PC-9 (cell line): ENCODE measurements around the gene KCNJ5. TPM values are rescaled to one million over a fixed set of nuclear protein-coding genes. Genes with fewer than 3 reads are reported as not detected.

ENCODE experiments used
- BruUV-seq: library from RNA; stranded (reverse); fragments of 400-500 nt; replicated peaks from 2 replicates; lab custom pipeline; 2021; lab: Mats Ljungman, UMichigan
- CTCF ChIA-PET: fragments of 300-600 bp; sonication (Branson Sonifier 250); formaldehyde crosslinking; loops from one replicate; lab custom pipeline; 2022; ENCODE audit warnings: antibody characterized with exemption; lab: Charles Lee
- POLR2A ChIA-PET: fragments of 300-600 bp; sonication (Branson Sonifier 250); formaldehyde crosslinking; loops from one replicate; lab custom pipeline; 2022; ENCODE audit warnings: antibody characterized with exemption; ENCODE audit not compliant: unreplicated experiment; lab: Charles Lee
- DNase-seq, 2 experiments: peaks; one replicate each; pipeline versions ENCODE4 v3.0.0 to v3.0.0-alpha.2; 2015 to 2022; ENCODE audit warnings: mixed read lengths in 1 of 2
- H2AFZ ChIP-seq: fragments of 200-600 bp; sonication (generic); 2 replicates; pipeline ENCODE4 v1.8.1; 2017; ENCODE audit warnings: antibody characterized with exemption
- H3F3A ChIP-seq: fragments of 200-600 bp; sonication (generic); 2 replicates; pipeline ENCODE4 v1.8.1; 2017; ENCODE audit warnings: antibody characterized with exemption, mild to moderate bottlenecking, low read depth; ENCODE audit not compliant: insufficient read depth
- H3K27ac ChIP-seq: fragments of 200-600 bp; sonication (generic); 2 replicates; pipeline ENCODE4 v1.6.1; 2016; ENCODE audit warnings: mixed run types
- H3K27me3 ChIP-seq: fragments of 200-600 bp; sonication (generic); 2 replicates; pipeline ENCODE4 v1.6.1; 2016; ENCODE audit warnings: low read depth, mixed run types; ENCODE audit not compliant: insufficient read depth
- H3K36me3 ChIP-seq: fragments of 200-600 bp; sonication (generic); 2 replicates; pipeline ENCODE4 v1.6.1; 2016; ENCODE audit warnings: low read depth, mixed run types
- H3K4me1 ChIP-seq: fragments of 200-600 bp; sonication (generic); replicated peaks from 2 replicates; pipeline ENCODE4 v1.6.1; 2016; ENCODE audit warnings: mixed run types; ENCODE audit not compliant: insufficient read depth
- H3K4me2 ChIP-seq: fragments of 200-600 bp; sonication (generic); 2 replicates; pipeline ENCODE4 v1.6.1; 2017; ENCODE audit warnings: mixed run types
- H3K4me3 ChIP-seq: fragments of 200-600 bp; sonication (generic); 2 replicates; pipeline ENCODE4 v1.6.1; 2016; ENCODE audit warnings: mixed run types
- H3K79me2 ChIP-seq: fragments of 200-600 bp; sonication (generic); 2 replicates; pipeline ENCODE4 v1.6.1; 2017; ENCODE audit warnings: low read depth, mixed run types
- H3K9me2 ChIP-seq: fragments of 200-600 bp; sonication (generic); 2 replicates; pipeline ENCODE4 v1.8.1; 2017; ENCODE audit warnings: mild to moderate bottlenecking; ENCODE audit not compliant: insufficient read depth
- H3K9me3 ChIP-seq: fragments of 200-600 bp; sonication (generic); 2 replicates; pipeline ENCODE4 v1.8.1; 2016; ENCODE audit warnings: low read depth; ENCODE audit not compliant: insufficient read depth
- H4K20me1 ChIP-seq: fragments of 200-600 bp; sonication (generic); 2 replicates; pipeline ENCODE4 v1.8.1; 2017; ENCODE audit not compliant: insufficient read depth
- EZH2 ChIP-seq: fragments of 200-600 bp; sonication (generic); IDR thresholded peaks from 2 replicates; pipeline ENCODE4 v1.8.0; 2017; ENCODE audit warnings: antibody characterized with exemption, low read depth
- intact Hi-C: fragments of 100-400 bp; cut with micrococcal nuclease; formaldehyde crosslinking; loops from one replicate; pipeline ENCODE4 v1.10.0; 2022; ENCODE audit not compliant: unreplicated experiment
- total RNA-seq: library from RNA; stranded (reverse); gene quantifications from 2 replicates; pipeline ENCODE4 v1.2.3, GENCODE V29; 2021
- TF ChIP-seq, protein P1 (sequence below): fragments of 200-600 bp; sonication (generic); conservative IDR thresholded peaks from 2 replicates; pipeline ENCODE4 v1.6.1; 2017; ENCODE audit warnings: mixed run types, antibody characterized with exemption, mild to moderate bottlenecking, moderate library complexity

Gene KCNJ5
- total RNA-seq, 1 experiment from 2014 or later: 0.11 TPM

- Histone ChIP-seq H3K9me3 (no peaks in the 10 kb centered on the region), H3K36me3 (no peaks in the 10 kb centered on the region), H3K4me1 (no peaks in the 10 kb centered on the region), H3K27me3 (no peaks in the 10 kb centered on the region), H3K79me2 (no peaks in the 10 kb centered on the region), H3K9me2 (no peaks in the 10 kb centered on the region), H4K20me1 (no peaks in the 10 kb centered on the region), H2AFZ (no peak overlapping the region), H3K27ac (no peak overlapping the region), H3K4me3 (no peak overlapping the region), H3F3A (no peaks in the 10 kb centered on the region), H3K4me2 (no peak overlapping the region)
- no TSS peak for BruUV-seq
- intact Hi-C loops: loop anchor here (1.0 to 5.0 kb wide), 5 partner anchors 72 to 924 kb away; no protein-coding TSS in a partner anchor
- ChIA-PET POLR2A (no interaction called here), CTCF (interaction anchor here (0.6 to 1.5 kb wide), 11 partner anchors 23 to 325 kb away, joined by 3 to 29 read pairs (median 3); no protein-coding TSS in a partner anchor)
- TF ChIP-seq EZH2: no peak
- TF ChIP-seq, protein P1, sequence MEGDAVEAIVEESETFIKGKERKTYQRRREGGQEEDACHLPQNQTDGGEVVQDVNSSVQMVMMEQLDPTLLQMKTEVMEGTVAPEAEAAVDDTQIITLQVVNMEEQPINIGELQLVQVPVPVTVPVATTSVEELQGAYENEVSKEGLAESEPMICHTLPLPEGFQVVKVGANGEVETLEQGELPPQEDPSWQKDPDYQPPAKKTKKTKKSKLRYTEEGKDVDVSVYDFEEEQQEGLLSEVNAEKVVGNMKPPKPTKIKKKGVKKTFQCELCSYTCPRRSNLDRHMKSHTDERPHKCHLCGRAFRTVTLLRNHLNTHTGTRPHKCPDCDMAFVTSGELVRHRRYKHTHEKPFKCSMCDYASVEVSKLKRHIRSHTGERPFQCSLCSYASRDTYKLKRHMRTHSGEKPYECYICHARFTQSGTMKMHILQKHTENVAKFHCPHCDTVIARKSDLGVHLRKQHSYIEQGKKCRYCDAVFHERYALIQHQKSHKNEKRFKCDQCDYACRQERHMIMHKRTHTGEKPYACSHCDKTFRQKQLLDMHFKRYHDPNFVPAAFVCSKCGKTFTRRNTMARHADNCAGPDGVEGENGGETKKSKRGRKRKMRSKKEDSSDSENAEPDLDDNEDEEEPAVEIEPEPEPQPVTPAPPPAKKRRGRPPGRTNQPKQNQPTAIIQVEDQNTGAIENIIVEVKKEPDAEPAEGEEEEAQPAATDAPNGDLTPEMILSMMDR: peak; percentile 82
- peak; percentile 50 to 69 for DNase-seq
These were observed 65.4 kb downstream of the KCNJ5 start for GRCh38 chr11:128956401-128957201.

- H3K27me3 ChIP-seq: no peaks in the 10 kb centered on the region
- no peaks in the 10 kb centered on the region for H3F3A ChIP-seq
- no peak for TF ChIP-seq EZH2
- TF ChIP-seq, protein P1: no peak
- CTCF ChIA-PET: interaction anchor here (0.6 to 1.5 kb wide), 4 partner anchors 65 to 158 kb away, joined by 3 to 29 read pairs (median 6); no protein-coding TSS in a partner anchor
- no peak overlapping the region for H2AFZ ChIP-seq
- no peaks in the 10 kb centered on the region for H3K4me1 ChIP-seq
- no peak overlapping the region for H3K4me2 ChIP-seq
- no peaks in the 10 kb centered on the region for H3K9me2 ChIP-seq
- BruUV-seq: no TSS peak
- intact Hi-C loops: loop anchor here (5.0 kb wide), 3 partner anchors 325 to 925 kb away; no protein-coding TSS in a partner anchor
- no peaks in the 10 kb centered on the region for H3K79me2 ChIP-seq
- no peak overlapping the region for H3K4me3 ChIP-seq
- POLR2A ChIA-PET: no interaction called here
- H3K9me3 ChIP-seq: no peaks in the 10 kb centered on the region
- no peak overlapping the region for H3K27ac ChIP-seq
- DNase-seq: no peak
- H3K36me3 ChIP-seq: no peaks in the 10 kb centered on the region
- H4K20me1 ChIP-seq: no peaks in the 10 kb centered on the region
These were observed 66.0 kb downstream of the KCNJ5 start for GRCh38 chr11:128957202-128957482.

DNA sequence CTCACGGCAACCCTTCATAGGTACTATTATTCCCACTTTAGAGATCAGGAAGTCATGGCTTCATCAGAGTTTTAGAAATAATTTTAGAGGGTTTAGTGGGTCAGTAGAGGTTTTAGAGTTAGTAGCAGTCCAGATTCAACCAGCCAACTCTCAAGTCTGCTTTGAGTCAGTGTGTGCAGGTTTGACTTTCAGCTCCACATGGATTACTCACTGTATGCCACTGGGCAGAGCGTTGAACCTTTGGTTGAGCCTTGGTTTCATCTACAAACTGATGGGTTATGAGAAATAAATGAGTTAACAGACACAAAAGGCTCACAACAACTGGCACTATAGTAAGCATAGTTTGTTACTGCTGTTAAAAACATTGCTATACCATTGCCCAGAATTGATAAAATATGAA lies 70.5 kb downstream of the KCNJ5 start:
- H3K4me2 ChIP-seq: no peak overlapping the region
- no peaks in the 10 kb centered on the region for H3F3A ChIP-seq
- no peak overlapping the region for H3K27ac ChIP-seq
- H3K4me1 ChIP-seq: no peaks in the 10 kb centered on the region
- H3K79me2 ChIP-seq: no peaks in the 10 kb centered on the region
- ChIA-PET POLR2A (no interaction called here), CTCF (interaction anchor here (0.6 kb wide), 1 partner anchor 315 kb away, joined by 3 read pairs; no protein-coding TSS in a partner anchor)
- no peaks in the 10 kb centered on the region for H3K9me3 ChIP-seq
- no peak for DNase-seq
- BruUV-seq: TSS peak; percentile 4
- no peaks in the 10 kb centered on the region for H3K27me3 ChIP-seq
- H3K4me3 ChIP-seq: no peak overlapping the region
- TF ChIP-seq, protein P1: no peak
- TF ChIP-seq EZH2: no peak
- intact Hi-C loops: no loop called here
- H3K9me2 ChIP-seq: no peaks in the 10 kb centered on the region
- H3K36me3 ChIP-seq: no peaks in the 10 kb centered on the region
- H4K20me1 ChIP-seq: no peaks in the 10 kb centered on the region
- H2AFZ ChIP-seq: no peak overlapping the region
